ENCODE results near the gene COG3.

Gene COG3

GRCh38 chr13:45582408-45583076, 117.8 kb downstream of the COG3 start:
- no peak for TF ChIP-seq CTCF (IDR thresholded peaks at IDR 0.05)
- no peak for DNase-seq (ENCODE audit: low spot score)
- no peak overlapping the region for H3K27ac ChIP-seq

GRCh38 chr13:45584816-45585215, 120.1 kb downstream of the COG3 start:
- Histone ChIP-seq H3K4me3 (no peak overlapping the region), H3K27ac (no peak overlapping the region)
- TF ChIP-seq CTCF (IDR thresholded peaks at IDR 0.05), result no peak
- DNase-seq (ENCODE audit: low spot score), result no peak

More at GRCh38 chr13:45582408-45583076, 117.8 kb downstream of the COG3 start:
- H3K4me3 ChIP-seq, result no peak overlapping the region
